CD4-positive, alpha-beta T cell treated with Interleukin-6 for 4 hours (primary cell): ENCODE measurements around the gene CATSPERB.
"Not testable (repeated sequence)": the region's sequence is repeated elsewhere in the genome, so short reads cannot be mapped to it uniquely, and the experiment has no call there.

ENCODE experiments used
- DNase-seq: peaks from one replicate; pipeline ENCODE4 v3.0.0-alpha.2; 2020; ENCODE audit warnings: mixed read lengths

CATSPERB gene, protein sequence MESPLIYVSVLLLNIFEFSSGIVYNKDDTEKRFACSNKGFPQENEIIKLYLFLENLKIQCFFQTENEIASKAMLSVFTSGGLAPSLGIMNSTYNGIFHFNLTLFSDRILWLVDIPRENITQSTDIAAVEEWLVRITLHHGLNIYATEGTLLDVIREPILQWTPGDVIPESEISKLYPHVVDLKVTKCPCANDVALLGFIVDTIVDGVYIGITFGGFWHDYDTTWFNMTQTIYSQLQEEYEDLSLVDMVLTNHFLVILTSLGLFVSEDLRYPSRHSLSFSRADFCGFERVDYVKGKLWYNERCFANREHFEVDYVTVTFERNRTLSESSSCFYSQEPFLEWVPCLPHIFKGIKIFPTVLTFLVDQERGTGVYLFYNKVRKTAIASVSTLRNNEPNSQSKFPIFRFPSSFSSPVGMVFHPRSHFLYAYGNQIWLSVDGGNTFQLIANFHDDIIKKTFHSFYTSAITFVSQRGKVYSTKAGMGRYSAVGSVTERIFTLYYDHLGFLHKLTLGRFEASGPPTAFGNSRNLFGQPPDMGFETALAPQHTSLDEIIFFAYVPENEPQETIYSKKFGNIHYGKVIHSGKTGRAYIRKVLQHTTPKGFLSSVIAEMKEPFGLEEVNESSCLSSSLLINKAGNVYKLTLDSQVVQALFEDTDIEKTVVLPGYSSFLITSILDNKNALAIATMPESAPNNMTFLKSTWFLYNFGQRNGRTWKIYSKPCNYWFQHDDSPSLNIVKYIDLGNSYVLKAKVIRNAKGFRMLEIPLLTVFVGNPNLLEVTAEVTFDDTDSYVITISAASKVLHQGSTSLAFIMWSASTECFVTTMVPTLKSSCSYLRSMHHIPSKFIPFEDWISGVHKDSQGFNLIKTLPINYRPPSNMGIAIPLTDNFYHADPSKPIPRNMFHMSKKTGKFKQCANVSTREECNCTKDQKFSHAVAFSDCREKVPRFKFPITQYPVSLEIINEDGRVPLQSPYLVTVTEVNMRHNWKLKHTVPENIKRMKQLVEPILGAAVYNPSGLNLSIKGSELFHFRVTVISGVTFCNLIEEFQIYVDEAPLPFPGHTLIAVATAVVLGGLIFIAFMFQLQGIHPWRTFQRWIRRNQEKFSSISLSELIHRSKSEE

DNA sequence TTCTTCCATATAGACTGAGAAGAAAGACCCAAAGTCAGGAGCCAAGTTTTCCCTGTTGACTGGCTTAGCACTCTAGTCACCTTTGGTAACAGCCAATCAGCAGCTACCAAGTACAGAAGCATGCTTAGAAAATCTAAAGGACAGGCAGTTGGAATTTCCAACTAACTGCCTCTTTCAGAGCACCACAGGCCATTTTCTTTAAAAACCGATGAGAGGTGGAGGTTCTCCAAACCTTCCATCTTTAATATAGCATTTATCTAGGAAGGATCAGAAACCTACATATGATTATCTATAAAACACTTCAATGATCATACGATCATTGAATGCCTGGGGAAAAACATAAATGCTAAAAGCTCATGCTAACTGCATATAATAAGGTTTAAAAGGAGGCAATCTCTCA lies at the start of gene CATSPERB:
Gene CATSPERB, minus strand, starts transcription at position 101 of the 400 bp plus-strand sequence. CDS start 2,607 bp downstream, outside the sequence.
- no peak for DNase-seq

DNA sequence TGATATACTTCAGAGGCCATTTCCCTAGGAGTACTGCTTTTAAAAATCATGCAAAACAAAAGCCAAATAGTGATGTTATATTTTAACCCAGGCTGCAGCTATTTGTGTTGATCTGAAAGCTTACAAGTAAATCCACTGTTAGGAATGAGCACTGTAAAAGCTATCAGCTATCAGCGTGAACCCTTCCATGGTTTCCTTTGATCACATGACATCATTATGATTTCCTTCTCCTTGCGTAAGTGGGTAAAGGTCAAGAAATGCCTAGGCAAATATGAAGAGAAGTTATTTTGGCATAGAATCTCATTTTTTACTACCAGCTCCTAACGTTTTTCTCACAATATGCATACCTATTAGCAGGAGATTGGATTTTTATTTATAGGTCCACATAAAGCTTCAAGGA lies 48.6 kb upstream of the CATSPERB start:
- DNase-seq, result no peak

DNA sequence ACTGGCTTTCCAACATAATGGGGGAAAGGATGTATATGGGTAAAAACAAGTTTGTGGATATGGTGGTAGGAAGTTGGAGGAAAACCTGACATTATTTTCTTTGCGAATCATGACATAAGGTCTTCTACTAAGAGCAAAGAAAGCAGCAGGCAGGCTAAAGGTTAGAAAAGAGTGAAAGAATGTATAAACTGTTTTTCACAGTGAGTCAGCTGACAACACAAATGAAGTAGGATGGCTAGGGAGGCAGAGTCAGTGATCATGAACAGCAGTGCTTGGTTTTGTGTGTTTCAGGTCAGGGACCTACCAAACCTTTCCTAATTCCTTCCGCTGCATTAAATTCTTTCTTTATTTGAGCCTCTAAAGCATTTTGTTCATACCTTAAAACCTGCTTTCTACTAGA lies 46.3 kb upstream of the CATSPERB start:
- DNase-seq, result no peak

DNA sequence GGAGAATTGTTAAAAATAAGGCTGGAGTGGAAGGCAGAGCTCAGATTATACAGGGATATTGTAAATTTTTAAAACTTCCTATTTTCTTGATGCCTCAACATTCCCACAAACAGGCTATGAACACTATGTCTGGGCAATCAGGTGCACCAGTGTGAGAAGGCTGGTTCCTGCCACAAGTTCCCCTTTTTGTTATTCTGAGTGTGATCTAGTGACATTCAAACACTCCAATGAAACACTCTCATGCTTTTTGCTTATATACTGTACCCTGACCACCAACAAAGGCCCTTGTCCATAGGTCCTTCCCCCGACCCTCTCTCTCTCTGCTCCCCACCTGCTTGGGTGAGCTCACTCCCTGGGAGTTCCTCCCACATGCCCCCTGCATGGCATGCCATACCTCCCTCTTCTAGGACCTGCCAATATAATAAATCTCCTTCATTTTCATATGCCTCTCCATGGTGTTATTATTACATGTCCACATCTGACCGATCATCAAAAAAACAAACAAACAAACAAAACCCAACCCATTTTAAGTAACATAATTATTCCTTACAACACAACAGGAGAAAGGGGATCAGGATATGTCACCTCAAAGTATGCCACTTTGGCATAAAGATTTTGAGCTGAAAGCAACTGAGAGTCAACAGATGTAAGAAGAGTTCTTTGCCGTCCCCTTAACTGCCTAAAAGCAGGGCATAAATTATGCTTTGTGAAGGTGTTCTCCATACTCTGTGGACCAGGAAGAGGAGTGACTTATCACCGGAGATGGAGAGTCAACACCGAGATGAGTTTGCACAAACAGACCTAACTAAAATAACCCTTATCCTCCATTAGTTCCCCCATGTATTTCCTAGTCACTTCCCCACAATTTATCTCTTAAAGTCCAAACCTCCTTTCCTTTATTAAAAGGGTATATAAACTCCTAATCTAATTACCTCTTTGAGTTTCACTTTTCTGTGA lies 42.5 kb upstream of the CATSPERB start:
- DNase-seq, result no peak

DNA sequence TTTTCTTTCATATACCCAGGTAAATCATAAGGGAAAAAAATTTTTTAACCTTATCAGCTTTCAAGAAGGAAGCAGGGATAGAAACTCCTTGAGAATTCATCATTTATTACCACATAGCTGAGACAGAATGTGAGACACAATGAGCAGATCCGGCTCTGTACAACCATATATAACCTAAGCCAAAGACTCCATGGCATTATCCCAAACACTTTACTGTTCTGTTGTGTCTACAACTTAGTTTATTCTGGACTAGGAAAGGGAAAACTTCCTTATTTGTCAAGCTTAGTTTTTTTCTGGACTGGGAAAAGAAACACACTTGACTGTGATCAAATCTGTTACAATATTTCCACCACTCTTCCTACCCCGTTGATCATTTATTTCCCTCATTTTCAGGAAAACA lies 38.3 kb upstream of the CATSPERB start:
- DNase-seq, result no peak

DNA sequence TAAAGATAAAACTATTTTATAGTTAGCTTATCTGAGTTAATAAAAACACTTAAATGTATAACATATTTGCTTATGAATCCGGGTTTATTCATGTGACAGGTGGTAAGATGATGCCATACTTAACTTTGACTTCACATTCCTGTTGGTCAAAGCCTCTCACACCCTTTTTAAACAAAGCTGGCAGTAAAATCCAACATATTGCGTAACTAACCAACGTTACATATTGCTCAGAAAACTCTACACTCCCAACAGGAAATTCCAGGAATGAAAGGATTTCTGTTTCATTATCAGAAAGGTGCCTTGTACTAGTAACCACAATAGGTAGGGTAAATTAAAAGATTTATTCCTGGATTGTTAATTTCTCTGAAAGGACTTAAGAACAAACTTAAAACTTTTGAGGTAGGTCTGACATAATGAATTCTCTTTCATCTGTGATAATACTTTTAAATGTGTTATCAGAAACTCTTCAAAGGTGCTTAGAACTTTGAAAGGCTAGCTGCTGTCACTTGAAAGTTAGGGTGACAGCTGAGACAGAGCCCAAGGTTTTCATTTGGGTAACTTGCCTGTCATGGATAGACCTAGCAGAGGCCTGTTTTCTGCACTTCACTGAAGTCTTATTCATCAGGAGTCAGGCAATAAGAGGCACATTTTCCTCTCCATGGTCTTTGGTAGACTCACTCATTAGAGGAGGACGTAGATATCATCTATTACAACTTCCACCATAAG lies 23.8 kb upstream of the CATSPERB start:
- DNase-seq, result no peak

DNA sequence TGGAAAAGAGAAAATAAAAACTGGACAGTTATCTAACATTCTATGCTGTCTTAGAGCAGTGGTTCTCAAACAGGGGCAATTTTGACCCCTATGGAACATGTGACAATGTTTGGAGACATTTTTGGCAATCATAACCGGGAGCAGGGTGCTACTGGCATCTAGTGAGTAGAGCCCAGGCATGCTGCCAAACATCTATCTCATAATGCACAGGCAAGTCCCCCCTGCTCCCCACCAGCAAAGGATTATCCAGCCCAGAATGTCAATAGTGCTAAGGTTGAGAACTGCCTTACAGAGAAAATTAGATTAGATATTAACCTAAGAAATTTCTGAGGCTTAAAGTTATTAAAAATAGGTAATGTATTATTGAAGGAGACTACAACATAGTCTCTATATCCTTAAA lies 22.9 kb upstream of the CATSPERB start:
- DNase-seq, result no peak

DNA sequence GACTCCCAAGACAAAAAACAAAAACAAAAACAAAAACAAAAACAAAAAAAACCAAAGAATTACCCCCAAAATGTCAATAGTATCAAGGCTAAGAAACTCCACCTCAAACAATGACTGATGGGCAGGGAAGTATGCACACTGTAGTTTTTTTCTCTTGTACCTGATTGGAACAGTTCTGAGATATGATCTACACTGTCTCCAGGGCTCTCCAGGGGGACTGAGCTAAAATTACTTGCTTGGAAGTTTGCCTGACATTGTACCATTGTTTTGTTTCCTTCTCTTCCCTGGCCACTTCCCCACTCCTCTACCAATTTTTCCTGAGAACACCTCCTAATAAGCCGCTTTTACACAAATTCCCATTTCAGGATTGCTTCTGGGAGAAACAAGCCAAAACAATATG lies 22.3 kb upstream of the CATSPERB start:
- DNase-seq, result no peak

DNA sequence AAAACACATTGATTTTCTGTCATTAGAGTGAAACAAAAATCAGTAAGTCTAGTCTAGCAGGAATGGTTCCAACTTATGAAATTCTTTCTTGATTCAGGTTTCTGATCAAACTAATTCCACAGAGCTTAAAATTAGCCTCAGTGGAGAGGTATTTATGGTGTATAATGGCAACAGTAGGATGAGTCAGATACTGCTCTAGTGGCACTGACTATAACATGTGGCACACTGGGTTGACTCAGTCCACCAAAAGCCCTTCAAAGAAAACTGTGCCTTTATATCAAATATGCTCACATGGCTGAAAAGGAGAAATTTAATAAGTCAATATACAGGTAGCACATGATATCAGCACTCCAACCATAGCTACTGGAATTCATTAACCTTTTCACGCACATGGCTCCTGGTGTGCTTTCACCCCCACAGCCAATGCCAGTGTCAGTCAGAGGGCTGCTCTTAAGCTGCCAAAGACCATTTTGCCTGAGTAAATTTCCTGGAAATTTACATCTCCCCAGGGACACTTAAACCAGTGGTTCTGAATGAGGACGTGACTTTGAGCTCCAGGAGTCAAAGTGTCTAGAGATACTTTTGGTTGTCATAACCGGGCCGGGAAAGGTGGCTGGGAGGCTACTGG lies 21.7 kb upstream of the CATSPERB start:
- DNase-seq, result no peak

DNA sequence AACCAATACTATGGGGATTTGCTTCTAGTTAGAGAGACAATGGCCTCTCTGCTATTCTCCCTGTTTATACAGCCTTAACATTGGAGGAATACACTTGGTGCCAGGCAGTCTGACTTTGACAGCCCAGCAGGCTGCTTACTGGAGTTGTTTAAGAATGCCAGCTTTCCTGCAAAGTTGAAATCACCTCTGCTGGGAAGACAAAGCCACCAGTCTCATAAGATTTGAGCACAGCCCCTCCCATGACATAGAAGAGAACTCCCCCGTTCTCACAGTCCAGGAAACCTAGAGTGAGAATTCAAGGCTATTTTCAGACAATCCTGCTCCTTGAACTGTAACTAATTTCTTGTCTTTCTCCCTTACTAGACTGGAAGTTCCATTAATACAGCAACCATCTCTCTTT lies 21.1 kb upstream of the CATSPERB start:
- no peak for DNase-seq

DNA sequence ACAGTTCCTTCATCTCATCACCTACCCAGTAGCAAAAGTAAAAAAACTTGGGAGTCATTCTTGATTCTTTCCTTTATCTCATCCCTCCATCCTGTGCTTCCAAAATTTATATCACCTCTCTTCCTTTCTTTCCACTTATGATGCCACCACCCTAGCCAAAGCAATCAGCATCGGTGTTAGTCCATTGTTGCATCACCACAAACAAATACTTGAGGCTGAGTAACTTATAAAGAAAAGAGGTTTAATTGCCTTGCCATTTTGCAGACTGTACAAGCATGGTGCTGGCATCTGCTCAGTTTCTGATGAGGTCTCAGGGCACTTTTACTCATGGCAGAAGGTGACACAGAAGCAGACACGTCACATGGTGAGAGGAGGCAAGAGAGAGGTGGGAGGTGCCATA lies 19.8 kb upstream of the CATSPERB start:
- no peak for DNase-seq

DNA sequence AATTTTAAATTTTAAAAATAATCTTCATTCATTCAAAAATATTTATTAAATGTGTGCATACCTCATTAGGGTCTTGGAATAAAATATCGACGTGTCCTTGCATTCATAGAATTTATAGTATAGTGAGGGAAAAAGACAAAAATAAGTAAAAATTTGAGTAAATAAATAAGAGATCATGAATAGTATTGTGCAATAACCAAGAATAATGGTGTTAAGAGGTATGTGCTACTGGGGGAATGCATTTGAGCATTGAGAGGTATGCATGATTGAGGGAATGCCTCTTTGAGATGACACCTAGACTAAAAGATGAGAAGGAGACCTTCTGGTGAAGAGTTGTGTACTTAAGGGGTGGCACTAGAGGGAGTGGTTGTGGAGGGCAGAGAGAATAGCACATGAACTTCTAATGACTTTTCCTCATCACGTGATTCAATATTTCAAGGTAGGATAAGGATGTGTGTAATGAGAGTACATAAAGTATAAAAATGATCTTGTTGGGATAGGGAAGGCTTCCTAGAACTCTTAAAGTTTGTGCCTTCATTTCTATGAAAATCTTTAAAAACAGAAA lies 18.8 kb upstream of the CATSPERB start:
- DNase-seq, result no peak

DNA sequence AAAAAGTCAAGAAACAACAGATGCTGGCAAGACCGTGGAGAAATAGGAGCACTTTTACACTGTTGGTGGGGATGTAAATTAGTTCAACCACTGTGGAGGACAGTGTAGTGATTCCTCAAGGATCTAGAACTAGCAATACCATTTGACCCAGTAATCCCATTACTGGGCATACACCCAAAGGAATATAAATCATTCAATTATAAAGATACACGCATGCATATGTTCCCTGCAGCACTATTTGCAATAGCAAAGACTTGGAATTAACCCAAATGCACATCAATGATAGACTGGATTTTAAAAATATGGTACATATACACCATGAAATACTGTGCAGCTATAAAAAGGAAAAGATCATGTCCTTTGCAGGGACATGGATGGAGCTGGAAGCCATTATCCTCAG lies 18.0 kb upstream of the CATSPERB start:
- no peak for DNase-seq

DNA sequence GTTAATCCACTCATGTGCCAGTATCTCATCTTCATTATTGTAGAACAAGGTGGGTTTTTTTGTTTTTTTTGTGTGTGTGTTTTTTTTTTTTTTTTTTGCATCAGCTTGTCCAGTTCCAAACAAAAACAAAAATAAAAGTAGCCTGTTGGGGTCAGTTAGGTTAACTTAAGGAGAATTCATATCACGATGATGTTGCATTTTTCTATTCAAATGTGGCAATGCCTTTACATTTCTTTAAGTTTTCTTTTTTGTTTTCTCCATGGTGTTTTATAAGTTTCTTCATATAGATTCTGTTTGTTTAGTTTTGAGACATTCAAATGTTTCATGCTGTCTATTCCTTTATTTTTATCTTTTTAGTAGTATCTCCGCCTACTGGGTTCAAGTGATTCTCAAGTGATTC lies 16.2 kb upstream of the CATSPERB start:
- DNase-seq, result no peak

DNA sequence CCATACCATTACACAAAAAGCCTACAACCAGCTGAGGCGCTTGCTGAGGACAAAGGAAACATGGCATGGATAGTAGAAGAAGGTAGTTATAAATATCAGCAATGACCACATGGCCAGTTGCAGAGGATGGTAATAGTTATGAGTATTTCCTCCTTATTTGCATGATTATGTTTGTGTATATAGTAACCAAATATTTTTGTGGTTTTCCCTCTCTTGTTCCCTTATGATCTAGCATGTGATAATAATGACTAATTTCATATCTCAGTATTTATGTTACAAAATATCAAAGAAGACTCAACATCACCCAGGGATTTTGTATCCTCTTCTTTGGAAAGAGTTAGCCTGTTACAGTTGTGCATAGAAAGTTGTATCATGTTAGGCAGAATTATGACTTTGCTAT lies 13.5 kb upstream of the CATSPERB start:
- no peak for DNase-seq

DNA sequence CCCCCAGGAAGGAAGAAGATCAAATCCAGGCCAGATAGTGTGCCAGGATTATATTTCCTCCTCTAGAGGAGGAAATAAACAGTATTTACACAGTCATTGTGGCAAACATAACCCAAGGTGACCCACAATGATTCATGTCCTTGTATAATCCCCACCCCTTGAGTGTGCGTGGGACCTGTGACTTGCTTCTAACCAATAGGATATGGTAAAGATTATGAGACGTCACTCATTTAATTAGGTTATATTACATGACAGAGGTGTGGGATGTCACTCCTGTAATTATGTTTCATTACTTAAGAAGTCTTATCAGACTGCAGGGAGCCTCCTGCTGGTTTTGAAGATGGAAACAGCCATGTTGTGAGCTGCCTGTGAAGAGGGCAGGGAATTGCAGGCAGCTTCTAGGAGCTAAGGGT lies 12.2 kb upstream of the CATSPERB start:
- no peak for DNase-seq

DNA sequence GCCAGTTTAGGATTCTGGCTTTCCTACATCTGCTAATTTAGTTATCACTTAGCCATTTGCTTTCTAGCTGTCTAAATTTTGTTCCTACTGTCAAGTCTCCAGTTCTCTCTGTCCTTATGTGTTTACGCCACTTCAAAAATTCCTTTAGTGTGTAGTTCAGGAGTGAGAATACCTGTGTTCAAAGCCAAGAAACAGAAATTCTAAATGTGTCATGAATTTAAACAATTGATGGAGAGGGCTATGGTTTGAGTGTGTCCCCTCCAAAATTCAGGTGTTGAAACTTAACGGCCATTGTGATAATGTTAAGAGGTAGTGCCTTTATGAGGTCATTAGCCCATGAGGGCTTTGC lies 11.4 kb upstream of the CATSPERB start:
- no peak for DNase-seq

DNA sequence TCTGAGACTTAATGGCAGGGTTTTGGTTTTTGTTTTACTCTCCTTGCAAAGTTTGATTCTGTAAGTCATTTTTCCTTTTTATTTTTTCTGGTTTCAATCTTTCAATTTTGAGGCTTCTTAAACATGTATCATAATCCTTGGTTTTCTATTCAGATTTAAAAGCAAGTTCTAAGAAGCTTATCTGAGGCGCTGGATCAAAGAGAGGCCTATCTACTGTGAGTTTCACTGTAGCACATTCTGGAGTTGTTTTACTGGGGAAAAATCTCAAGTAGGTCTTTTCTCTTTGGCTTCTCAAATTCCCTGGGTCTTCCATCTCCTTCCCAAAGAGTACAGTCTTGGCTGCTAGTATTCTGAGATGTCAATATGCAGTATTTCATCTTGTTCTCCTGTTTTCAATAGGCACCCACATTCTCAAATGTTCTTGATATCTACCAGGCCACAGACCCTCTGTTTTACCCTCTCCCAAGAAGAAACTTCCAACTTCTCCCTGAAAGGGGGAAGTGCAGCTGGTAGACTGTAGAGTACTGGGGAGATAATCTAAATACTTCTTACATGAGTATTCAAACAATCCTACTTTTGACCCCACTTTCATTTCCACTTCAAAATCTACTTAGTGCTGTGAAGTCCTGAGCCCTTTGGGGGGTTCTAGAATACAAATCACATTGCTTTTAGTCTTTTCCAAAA lies 10.9 kb upstream of the CATSPERB start:
- no peak for DNase-seq

DNA sequence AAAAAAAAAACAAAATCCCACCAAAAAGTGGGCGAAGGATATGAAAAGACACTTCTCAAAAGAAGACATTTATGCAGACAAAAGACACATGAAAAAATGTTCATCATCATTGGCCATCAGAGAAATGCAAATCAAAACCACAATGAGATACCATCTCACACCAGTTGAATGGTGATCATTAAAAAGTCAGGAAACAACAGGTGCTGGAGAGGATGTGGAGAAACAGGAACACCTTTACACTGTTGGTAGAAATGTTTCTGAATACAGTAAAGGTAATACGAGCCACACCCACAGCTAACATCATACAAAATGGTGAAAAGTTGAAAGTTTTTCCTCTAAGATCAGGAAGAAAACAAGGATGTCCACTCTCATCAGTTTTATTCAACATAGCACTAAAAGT lies 8.0 kb upstream of the CATSPERB start:
- DNase-seq, result not testable (repeated sequence)

DNA sequence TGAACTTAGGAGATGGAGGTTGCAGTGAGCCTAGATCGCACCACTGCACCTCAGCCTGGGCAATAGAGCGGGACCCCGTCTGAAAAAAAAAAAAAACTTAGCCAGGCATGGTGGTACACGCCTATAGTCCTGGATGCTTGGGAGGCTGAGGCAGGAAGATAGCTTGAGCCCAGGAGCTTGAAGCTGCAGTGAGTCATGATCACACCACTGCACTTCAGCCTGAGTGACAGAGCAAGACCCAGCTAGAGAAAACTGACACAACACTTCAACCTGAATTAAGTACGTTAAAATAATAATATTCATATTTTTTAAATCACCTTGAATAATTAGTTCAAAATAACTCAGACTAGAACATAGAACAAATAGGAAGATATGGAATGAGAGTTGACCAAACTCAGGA lies 5.7 kb upstream of the CATSPERB start:
- no peak for DNase-seq
